IMR-90 (cell line): ENCODE measurements around the gene PPM1D. TPM values are rescaled to one million over a fixed set of nuclear protein-coding genes. Genes with fewer than 3 reads are reported as not detected.

Experiments used
- ATAC-seq: fragments of 200-7000 bp; cut with Tn5 transposase; 2 replicates; pipeline ENCODE4 v1.9.1; 2020; ENCODE audit warnings: low read depth, mild to moderate bottlenecking, moderate library complexity
- BruUV-seq: library from RNA; stranded (reverse); fragments of 400-500 nt; replicated peaks from 2 replicates; lab custom pipeline; 2021; lab: Mats Ljungman, UMichigan
- CTCF ChIA-PET: fragments of 300-600 bp; formaldehyde crosslinking; extraction: SDS; loops from one replicate; lab custom pipeline; 2021; ENCODE audit warnings: antibody characterized with exemption; lab: Yijun Ruan, JAX
- POLR2A ChIA-PET: fragments of 300-600 bp; sonication (Branson Sonifier 250); formaldehyde crosslinking; loops from one replicate; lab custom pipeline; 2022; ENCODE audit warnings: antibody characterized with exemption; ENCODE audit not compliant: unreplicated experiment; lab: Charles Lee
- DNase-seq: peaks from one replicate; pipeline ENCODE4 v3.0.0; 2013
- H2AFZ ChIP-seq: replicated peaks from 2 replicates; pipeline ENCODE3; 2013; ENCODE audit warnings: low read length, mild to moderate bottlenecking; ENCODE audit not compliant: poor library complexity
- H2AK5ac ChIP-seq: 2 replicates; pipeline ENCODE4 v1.6.1; 2013; ENCODE audit warnings: low read depth, low read length, inconsistent platforms
- H2AK9ac ChIP-seq: replicated peaks from 2 replicates; pipeline ENCODE3; 2013; ENCODE audit warnings: mild to moderate bottlenecking, low read depth, low read length, moderate library complexity; ENCODE audit not compliant: poor library complexity
- H2BK120ac ChIP-seq: 2 replicates; pipeline ENCODE4 v1.6.1; 2013; ENCODE audit warnings: low read depth, low read length, inconsistent platforms
- H2BK15ac ChIP-seq: 3 replicates; pipeline ENCODE4 v1.6.1; 2013; ENCODE audit warnings: low read depth, low read length, inconsistent platforms
- H2BK20ac ChIP-seq: 2 replicates; pipeline ENCODE4 v1.6.1; 2013; ENCODE audit warnings: low read depth, mild to moderate bottlenecking, inconsistent platforms, low read length, moderate library complexity
- H2BK5ac ChIP-seq: 2 replicates; pipeline ENCODE4 v1.6.1; 2013; ENCODE audit warnings: mild to moderate bottlenecking, low read depth, low read length, inconsistent platforms; ENCODE audit not compliant: poor library complexity, severe bottlenecking
- H3K14ac ChIP-seq: replicated peaks from 2 replicates; pipeline ENCODE4 v1.6.1; 2013; ENCODE audit warnings: low read depth, low read length, inconsistent platforms
- H3K18ac ChIP-seq: 2 replicates; pipeline ENCODE4 v1.6.1; 2013; ENCODE audit warnings: low read depth, low read length, control low read depth
- H3K23ac ChIP-seq: 2 replicates; pipeline ENCODE4 v1.6.1; 2013; ENCODE audit warnings: low read depth, low read length, inconsistent platforms
- H3K27ac ChIP-seq: 2 replicates; pipeline ENCODE4 v1.5.1; 2013; ENCODE audit warnings: mild to moderate bottlenecking, control low read depth, low read length; ENCODE audit not compliant: insufficient read depth
- H3K27me3 ChIP-seq: 2 replicates; pipeline ENCODE4 v1.6.1; 2013; ENCODE audit warnings: low read length; ENCODE audit not compliant: control insufficient read depth, insufficient read depth
- H3K36me3 ChIP-seq: 2 replicates; pipeline ENCODE4 v1.6.1; 2013; ENCODE audit warnings: low read length, mixed read lengths; ENCODE audit not compliant: control insufficient read depth, insufficient read depth
- H3K4ac ChIP-seq: 2 replicates; pipeline ENCODE4 v1.6.1; 2013; ENCODE audit warnings: low read depth, low read length, inconsistent platforms
- H3K4me1 ChIP-seq: 2 replicates; pipeline ENCODE4 v1.6.1; 2013; ENCODE audit warnings: low read length, mixed read lengths; ENCODE audit not compliant: control insufficient read depth, insufficient read depth
- H3K4me2 ChIP-seq: 2 replicates; pipeline ENCODE4 v1.6.1; 2013; ENCODE audit warnings: low read depth, mild to moderate bottlenecking, control low read depth, low read length, moderate library complexity
- H3K4me3 ChIP-seq: 2 replicates; pipeline ENCODE4 v1.5.1; 2013; ENCODE audit warnings: low read depth, mild to moderate bottlenecking, control low read depth, low read length, moderate library complexity; ENCODE audit not compliant: insufficient read depth
- H3K56ac ChIP-seq: 2 replicates; pipeline ENCODE4 v1.6.1; 2013; ENCODE audit warnings: low read length, inconsistent platforms; ENCODE audit not compliant: insufficient read depth; ENCODE audit errors: extremely low read depth
- H3K79me1 ChIP-seq, 2 experiments: 2 replicates each; pipeline ENCODE4 v1.6.1; 2013; ENCODE audit warnings: low read length in 2 of 2, inconsistent platforms in 1 of 2, low read depth in 1 of 2
- H3K9ac ChIP-seq: 2 replicates; pipeline ENCODE4 v1.6.1; 2013; ENCODE audit warnings: low read depth, low read length, control low read depth
- H3K9me1 ChIP-seq: 2 replicates; pipeline ENCODE4 v1.6.1; 2013; ENCODE audit warnings: low read length, inconsistent platforms; ENCODE audit not compliant: insufficient read depth
- H3K9me3 ChIP-seq: 2 replicates; pipeline ENCODE4 v1.6.1; 2013; ENCODE audit warnings: low read length; ENCODE audit not compliant: control insufficient read depth, insufficient read depth
- H4K20me1 ChIP-seq: 2 replicates; pipeline ENCODE4 v1.6.1; 2013; ENCODE audit warnings: low read length, inconsistent platforms; ENCODE audit not compliant: insufficient read depth
- H4K5ac ChIP-seq: 2 replicates; pipeline ENCODE4 v1.6.1; 2013; ENCODE audit warnings: mild to moderate bottlenecking, low read depth, low read length, control low read depth
- H4K8ac ChIP-seq, 2 experiments: 2 replicates each; pipeline ENCODE4 v1.6.1; 2013; ENCODE audit warnings: low read depth in 2 of 2, low read length in 2 of 2, control low read depth in 1 of 2, inconsistent platforms in 1 of 2
- H4K91ac ChIP-seq: 2 replicates; pipeline ENCODE4 v1.6.1; 2013; ENCODE audit warnings: low read depth, low read length, inconsistent platforms; ENCODE audit not compliant: insufficient read depth
- BHLHE40 ChIP-seq: fragments of 150-350 bp; IDR thresholded peaks from 2 replicates; pipeline ENCODE4 v1.6.1; 2016; ENCODE audit warnings: mild to moderate bottlenecking, low read depth, low read length
- CTCF ChIP-seq: conservative IDR thresholded peaks from 2 replicates; pipeline ENCODE4 v1.5.1; 2012; ENCODE audit warnings: mild to moderate bottlenecking, low read depth, low read length, improper control_type of control experiment
- ELK1 ChIP-seq: fragments of 150-350 bp; IDR thresholded peaks from 2 replicates; pipeline ENCODE4 v1.6.1; 2016; ENCODE audit warnings: low read depth, mild to moderate bottlenecking, low read length, moderate library complexity, borderline replicate concordance
- FOS ChIP-seq: fragments of 150-350 bp; IDR thresholded peaks from 2 replicates; pipeline ENCODE4 v1.6.1; 2016; ENCODE audit warnings: low read depth, low read length
- MAFK ChIP-seq: IDR thresholded peaks from 2 replicates; pipeline ENCODE4 v1.6.1; 2012; ENCODE audit warnings: low read depth, low read length, improper control_type of control experiment
- MXI1 ChIP-seq: IDR thresholded peaks from 2 replicates; pipeline ENCODE4 v1.6.1; 2012; ENCODE audit warnings: low read depth, mild to moderate bottlenecking, low read length, moderate library complexity, borderline replicate concordance
- NFE2L2 ChIP-seq: fragments of 150-350 bp; IDR thresholded peaks from 2 replicates; pipeline ENCODE4 v1.6.1; 2016; ENCODE audit warnings: low read depth, mild to moderate bottlenecking, low read length
- POLR2A ChIP-seq: IDR thresholded peaks from 2 replicates; pipeline ENCODE4 v1.6.1; 2012; ENCODE audit warnings: mild to moderate bottlenecking, low read depth, low read length
- RAD21 ChIP-seq: IDR thresholded peaks from 2 replicates; pipeline ENCODE4 v1.6.1; 2012; ENCODE audit warnings: low read length, improper control_type of control experiment
- RCOR1 ChIP-seq: IDR thresholded peaks from 2 replicates; pipeline ENCODE4 v1.6.1; 2012; ENCODE audit warnings: mild to moderate bottlenecking, low read length, improper control_type of control experiment; ENCODE audit not compliant: insufficient replicate concordance
- RFX5 ChIP-seq: IDR thresholded peaks from 2 replicates; pipeline ENCODE4 v1.8.0; 2012; ENCODE audit warnings: low read depth, mild to moderate bottlenecking, low read length, moderate library complexity
- SMC3 ChIP-seq: fragments of 150-350 bp; IDR thresholded peaks from 2 replicates; pipeline ENCODE4 v1.6.1; 2016; ENCODE audit warnings: low read depth, mild to moderate bottlenecking, antibody characterized with exemption, low read length, moderate library complexity
- WGBS, 2 experiments: methylation state at CpG; one replicate each; pipeline versions ENCODE4 v1.1.5 to v1.1.7; 2013; ENCODE audit warnings: missing lambda C conversion rate in 2 of 2; ENCODE audit not compliant: insufficient read length in 1 of 2; ENCODE audit errors: extremely low coverage in 2 of 2; 5-methylcytosine and 5-hydroxymethylcytosine counted together
- dilution Hi-C: fragments of 300-500 bp; cut with HindIII; formaldehyde crosslinking; loops from one replicate; pipeline ENCODE4 v1.14.3; 2018; ENCODE audit warnings: low sequenced_read_pairs; ENCODE audit not compliant: unreplicated experiment
- in situ Hi-C: fragments of 300-500 bp; cut with MboI; formaldehyde crosslinking; loops from 3 replicates; pipeline ENCODE4 v1.14.3; 2019; ENCODE audit warnings: low sequenced_read_pairs, inconsistent platforms, mixed read lengths
- intact Hi-C: fragments of 100-400 bp; cut with micrococcal nuclease; formaldehyde crosslinking; loops from 2 replicates; pipeline ENCODE4 v1.10.0; 2022
- polyA plus RNA-seq, 3 experiments: library from polyadenylated mRNA; depleted of rRNA; stranded (reverse); fragments of >200 nt; gene quantifications; 2 replicates each; pipeline ENCODE4 v1.2.3, GENCODE V29; 2012; ENCODE audit warnings: low replicate concordance in 1 of 3
- total RNA-seq: library from RNA; depleted of rRNA; stranded (reverse); fragments of >200 nt; gene quantifications from 2 replicates; pipeline ENCODE4 v1.2.3, GENCODE V29; 2012
- TF ChIP-seq, protein P1 (sequence below): fragments of 150-350 bp; IDR thresholded peaks from 2 replicates; pipeline ENCODE4 v1.6.1; 2017; ENCODE audit warnings: mild to moderate bottlenecking, antibody characterized with exemption, low read length, low read depth

PPM1D gene
- total and polyA plus RNA-seq, 2 of the 4 experiments (the other 2 are of a cell fraction), result 5.5 to 16.1 TPM

DNA sequence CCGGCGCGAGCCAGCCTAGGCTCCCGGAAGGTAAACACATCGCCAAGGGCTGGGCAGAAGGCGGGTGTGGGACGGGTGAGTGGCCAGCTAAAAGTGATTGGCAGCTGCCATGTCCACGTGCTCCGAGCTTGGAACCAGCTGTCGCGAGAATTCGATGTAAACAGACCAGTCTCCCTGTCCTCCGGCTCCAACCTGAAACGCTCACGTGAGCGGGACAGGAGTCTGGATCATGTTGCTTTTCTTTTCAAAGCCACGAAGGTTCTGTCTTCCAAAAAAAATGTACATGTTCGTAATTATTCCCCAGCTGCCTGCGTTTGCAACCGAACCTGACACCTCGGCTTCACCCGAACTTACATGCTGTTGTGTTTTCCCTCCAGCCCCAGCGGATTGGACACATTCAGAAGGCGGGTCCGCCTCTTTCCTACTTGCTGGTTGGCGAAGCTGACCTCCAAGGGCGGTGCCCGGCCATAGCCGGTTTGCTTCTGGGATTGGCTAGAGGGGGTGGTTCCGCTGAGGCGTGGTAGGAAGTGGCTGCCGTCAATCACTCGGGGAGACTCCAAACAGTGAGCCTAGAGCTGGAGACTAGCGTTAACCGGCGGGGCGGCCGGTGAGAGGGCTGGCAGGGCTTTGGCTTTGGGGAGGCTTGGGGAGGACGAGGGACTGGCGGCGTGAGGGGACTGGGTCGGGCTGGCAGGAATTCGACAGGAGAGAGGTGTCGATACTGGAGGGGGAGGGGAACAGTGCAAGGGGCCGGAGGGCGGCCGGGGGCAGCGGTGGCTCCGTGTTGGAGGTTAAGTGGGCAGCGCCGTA lies 77.5 kb downstream of the PPM1D start, which contains the start of gene BCAS3:
BCAS3 (plus strand) TSS at position 544 of the 810 bp plus-strand sequence.
- H3K9me1 ChIP-seq, result no peaks in the 10 kb centered on the region
- peak within 1 kb of the TSS; percentile 91 for H2AFZ ChIP-seq
- H3K27me3 ChIP-seq, result no peaks in the 10 kb centered on the region
- ChIA-PET POLR2A (interaction anchor here (0.6 kb wide), 1 partner anchor 636 kb away, joined by 3 read pairs; no protein-coding TSS in a partner anchor), CTCF (no interaction called here)
- H2BK5ac ChIP-seq, result peak within 1 kb of the TSS; percentile 32
- H3K27ac ChIP-seq, result peak within 1 kb of the TSS; percentile 43
- H3K9me3 ChIP-seq, result no peaks in the 10 kb centered on the region
- no peak within 1 kb of the TSS; the same call in 1 of the 2 replicates for H4K91ac ChIP-seq
- H2BK20ac ChIP-seq, result no peak within 1 kb of the TSS
- H3K56ac ChIP-seq, result peak within 1 kb of the TSS; percentile 82
- peak within 1 kb of the TSS; percentile 93 for H3K4me2 ChIP-seq
- peak within 1 kb of the TSS; percentile 72 to 93 for H4K8ac ChIP-seq
- H2AK9ac ChIP-seq, result peak within 1 kb of the TSS; percentile 47
- in situ Hi-C loops, result no loop called here
- intact Hi-C loops, result loop anchor here (5.0 kb wide), 1 partner anchor 650 kb away; no protein-coding TSS in a partner anchor
- peak within 1 kb of the TSS; percentile 75 for H3K14ac ChIP-seq
- no peaks in the 10 kb centered on the region for H3K36me3 ChIP-seq
- peak within 1 kb of the TSS; percentile 38 for H4K5ac ChIP-seq
- H3K79me1 ChIP-seq, result peaks cover 9 to 10% of the 10 kb centered on the region in 2 experiments; a peak in 3 of 4 replicates
- peak within 1 kb of the TSS; percentile 51 for H3K4ac ChIP-seq
- no peaks in the 10 kb centered on the region for H4K20me1 ChIP-seq
- dilution Hi-C loops, result no loop called here
- BruUV-seq, result no TSS peak
- H2BK15ac ChIP-seq, result no peak within 1 kb of the TSS
- H3K23ac ChIP-seq, result peak within 1 kb of the TSS; percentile 19; the same call in 1 of the 2 replicates
- H2BK120ac ChIP-seq, result no peak within 1 kb of the TSS
- 0% methylated on average over 23 of the region's 51 CpGs; no CpG with 5 or more reads in 1 of the 2 experiments for WGBS, 2 experiments
- no peaks in the 10 kb centered on the region; the same call in 1 of the 2 replicates for H3K4me1 ChIP-seq
- ATAC-seq, result peak; percentile 99
- no peak within 1 kb of the TSS for H2AK5ac ChIP-seq
- H3K4me3 ChIP-seq, result peak within 1 kb of the TSS; percentile 55
- peak within 1 kb of the TSS; percentile 70 for H3K9ac ChIP-seq
- DNase-seq, result peak; percentile 99
- no peak within 1 kb of the TSS; the same call in 1 of the 2 replicates for H3K18ac ChIP-seq
- TF ChIP-seq MXI1, result peak; percentile 96
- TF ChIP-seq RFX5, result no peak
- no peak for TF ChIP-seq NFE2L2
- TF ChIP-seq FOS, result peak; percentile 68; the same call in 1 of the 2 replicates
- TF ChIP-seq RCOR1, result no peak
- TF ChIP-seq POLR2A, result peak; percentile 82
- TF ChIP-seq RAD21, result no peak
- no peak for TF ChIP-seq CTCF
- TF ChIP-seq, protein P1, sequence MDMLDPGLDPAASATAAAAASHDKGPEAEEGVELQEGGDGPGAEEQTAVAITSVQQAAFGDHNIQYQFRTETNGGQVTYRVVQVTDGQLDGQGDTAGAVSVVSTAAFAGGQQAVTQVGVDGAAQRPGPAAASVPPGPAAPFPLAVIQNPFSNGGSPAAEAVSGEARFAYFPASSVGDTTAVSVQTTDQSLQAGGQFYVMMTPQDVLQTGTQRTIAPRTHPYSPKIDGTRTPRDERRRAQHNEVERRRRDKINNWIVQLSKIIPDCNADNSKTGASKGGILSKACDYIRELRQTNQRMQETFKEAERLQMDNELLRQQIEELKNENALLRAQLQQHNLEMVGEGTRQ, result peak; percentile 96
- no peak for TF ChIP-seq SMC3
- TF ChIP-seq BHLHE40, result peak; percentile 96
- no peak for TF ChIP-seq MAFK
- no peak for TF ChIP-seq ELK1
